Tibial nerve (tissue), 4 donors: ENCODE results near the gene RTP2.

Experiments used
- EP300 ChIP-seq, 2 donors: sonication (generic); formaldehyde crosslinking; IDR thresholded peaks; one replicate each; pipeline ENCODE4 v1.6.1; 2017; ENCODE audit warnings: antibody characterized with exemption in 2 of 2, mild to moderate bottlenecking in 1 of 2
- TF ChIP-seq, protein P1 (sequence below), 5 experiments: fragments of 200-600 bp in 3 of 5; fragments of 450-650 bp in 2 of 5; sonication (generic) in 3 of 5; IDR thresholded peaks; one replicate each; pipeline ENCODE4 v1.5.1; 2016 to 2019; ENCODE audit warnings: antibody characterized with exemption in 5 of 5, mild to moderate bottlenecking in 3 of 5, moderate library complexity in 2 of 5

DNA sequence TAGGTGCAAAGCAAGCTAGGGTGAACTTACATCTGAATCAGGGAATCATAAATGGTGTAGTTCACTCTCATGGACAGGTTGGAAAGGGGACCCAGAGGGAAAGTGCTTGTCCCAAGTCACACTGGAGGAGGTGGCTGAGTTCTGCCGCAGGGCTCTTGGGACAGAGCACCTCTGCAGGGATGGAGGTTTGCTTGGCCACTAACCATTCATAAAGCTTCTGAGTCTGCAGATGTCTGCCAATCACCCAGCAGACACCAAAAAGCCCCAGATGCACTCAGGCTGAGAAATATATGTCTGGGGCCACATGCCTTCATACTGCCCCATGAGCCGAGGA is 17.9 kb upstream of the RTP2 start:
- TF ChIP-seq EP300 (IDR thresholded peaks at IDR 0.05): no peak
- TF ChIP-seq, protein P1, sequence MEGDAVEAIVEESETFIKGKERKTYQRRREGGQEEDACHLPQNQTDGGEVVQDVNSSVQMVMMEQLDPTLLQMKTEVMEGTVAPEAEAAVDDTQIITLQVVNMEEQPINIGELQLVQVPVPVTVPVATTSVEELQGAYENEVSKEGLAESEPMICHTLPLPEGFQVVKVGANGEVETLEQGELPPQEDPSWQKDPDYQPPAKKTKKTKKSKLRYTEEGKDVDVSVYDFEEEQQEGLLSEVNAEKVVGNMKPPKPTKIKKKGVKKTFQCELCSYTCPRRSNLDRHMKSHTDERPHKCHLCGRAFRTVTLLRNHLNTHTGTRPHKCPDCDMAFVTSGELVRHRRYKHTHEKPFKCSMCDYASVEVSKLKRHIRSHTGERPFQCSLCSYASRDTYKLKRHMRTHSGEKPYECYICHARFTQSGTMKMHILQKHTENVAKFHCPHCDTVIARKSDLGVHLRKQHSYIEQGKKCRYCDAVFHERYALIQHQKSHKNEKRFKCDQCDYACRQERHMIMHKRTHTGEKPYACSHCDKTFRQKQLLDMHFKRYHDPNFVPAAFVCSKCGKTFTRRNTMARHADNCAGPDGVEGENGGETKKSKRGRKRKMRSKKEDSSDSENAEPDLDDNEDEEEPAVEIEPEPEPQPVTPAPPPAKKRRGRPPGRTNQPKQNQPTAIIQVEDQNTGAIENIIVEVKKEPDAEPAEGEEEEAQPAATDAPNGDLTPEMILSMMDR (IDR thresholded peaks at IDR 0.05): no peak
